ENCODE data around the gene SPR.

SPR gene

DNA sequence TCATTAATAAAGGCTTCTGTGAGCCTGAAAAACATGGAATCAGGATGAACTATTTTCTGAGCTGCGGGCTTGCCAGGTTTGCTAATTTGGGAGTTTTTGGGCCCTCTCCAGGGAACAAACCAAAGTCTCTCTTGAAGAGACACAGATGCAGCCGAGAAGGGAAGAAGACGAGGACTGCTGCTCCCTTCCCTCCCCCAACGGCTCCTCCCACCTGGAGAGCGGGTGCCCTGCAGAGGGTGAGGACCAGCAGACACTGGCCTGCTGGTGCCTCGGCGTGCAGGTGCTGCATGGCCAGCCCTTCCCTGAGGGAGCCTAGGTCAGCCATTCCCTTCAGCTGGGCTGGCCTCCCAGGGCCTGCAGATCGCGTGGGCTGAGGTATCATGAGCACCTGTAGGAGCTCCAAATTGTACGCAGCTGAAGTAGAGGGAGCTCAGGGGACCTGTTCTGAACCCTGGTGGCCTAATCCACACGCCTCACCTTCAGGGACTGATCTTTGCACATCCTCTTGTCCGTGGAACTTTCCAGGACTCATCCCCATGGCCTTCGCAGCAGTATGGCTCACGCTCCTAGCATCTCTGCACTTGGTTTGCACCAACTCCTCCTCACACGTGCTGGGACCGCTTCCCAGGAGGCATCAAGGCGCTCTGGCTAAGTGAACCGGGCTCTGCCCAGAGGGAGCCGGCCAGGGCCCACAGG is 49.6 kb downstream of the SPR start:
- Histone ChIP-seq H3K4me3 (replicated peaks; ENCODE audit: insufficient read depth, low read length) (no peak overlapping the region), H3K27ac (replicated peaks) (no peak overlapping the region), H3K27me3 (ENCODE audit: insufficient read depth, poor library complexity, severe bottlenecking) (no peaks in the 10 kb centered on the region)
- no peak for DNase-seq (ENCODE audit: low read depth in 1 of 2, low spot score in 1 of 2)
- TF ChIP-seq SPI1 (IDR thresholded peaks at IDR 0.05; ENCODE audit: borderline replicate concordance, low read depth) (no peak), POLR2AphosphoS5 (IDR thresholded peaks at IDR 0.05; ENCODE audit: low read depth) (no peak), GABPA (IDR thresholded peaks at IDR 0.05; ENCODE audit: low read depth) (no peak)
- TF ChIP-seq, protein P1, sequence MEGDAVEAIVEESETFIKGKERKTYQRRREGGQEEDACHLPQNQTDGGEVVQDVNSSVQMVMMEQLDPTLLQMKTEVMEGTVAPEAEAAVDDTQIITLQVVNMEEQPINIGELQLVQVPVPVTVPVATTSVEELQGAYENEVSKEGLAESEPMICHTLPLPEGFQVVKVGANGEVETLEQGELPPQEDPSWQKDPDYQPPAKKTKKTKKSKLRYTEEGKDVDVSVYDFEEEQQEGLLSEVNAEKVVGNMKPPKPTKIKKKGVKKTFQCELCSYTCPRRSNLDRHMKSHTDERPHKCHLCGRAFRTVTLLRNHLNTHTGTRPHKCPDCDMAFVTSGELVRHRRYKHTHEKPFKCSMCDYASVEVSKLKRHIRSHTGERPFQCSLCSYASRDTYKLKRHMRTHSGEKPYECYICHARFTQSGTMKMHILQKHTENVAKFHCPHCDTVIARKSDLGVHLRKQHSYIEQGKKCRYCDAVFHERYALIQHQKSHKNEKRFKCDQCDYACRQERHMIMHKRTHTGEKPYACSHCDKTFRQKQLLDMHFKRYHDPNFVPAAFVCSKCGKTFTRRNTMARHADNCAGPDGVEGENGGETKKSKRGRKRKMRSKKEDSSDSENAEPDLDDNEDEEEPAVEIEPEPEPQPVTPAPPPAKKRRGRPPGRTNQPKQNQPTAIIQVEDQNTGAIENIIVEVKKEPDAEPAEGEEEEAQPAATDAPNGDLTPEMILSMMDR (IDR thresholded peaks at IDR 0.05; ENCODE audit: insufficient read depth, low read length), result no peak
- TF ChIP-seq, protein P2, sequence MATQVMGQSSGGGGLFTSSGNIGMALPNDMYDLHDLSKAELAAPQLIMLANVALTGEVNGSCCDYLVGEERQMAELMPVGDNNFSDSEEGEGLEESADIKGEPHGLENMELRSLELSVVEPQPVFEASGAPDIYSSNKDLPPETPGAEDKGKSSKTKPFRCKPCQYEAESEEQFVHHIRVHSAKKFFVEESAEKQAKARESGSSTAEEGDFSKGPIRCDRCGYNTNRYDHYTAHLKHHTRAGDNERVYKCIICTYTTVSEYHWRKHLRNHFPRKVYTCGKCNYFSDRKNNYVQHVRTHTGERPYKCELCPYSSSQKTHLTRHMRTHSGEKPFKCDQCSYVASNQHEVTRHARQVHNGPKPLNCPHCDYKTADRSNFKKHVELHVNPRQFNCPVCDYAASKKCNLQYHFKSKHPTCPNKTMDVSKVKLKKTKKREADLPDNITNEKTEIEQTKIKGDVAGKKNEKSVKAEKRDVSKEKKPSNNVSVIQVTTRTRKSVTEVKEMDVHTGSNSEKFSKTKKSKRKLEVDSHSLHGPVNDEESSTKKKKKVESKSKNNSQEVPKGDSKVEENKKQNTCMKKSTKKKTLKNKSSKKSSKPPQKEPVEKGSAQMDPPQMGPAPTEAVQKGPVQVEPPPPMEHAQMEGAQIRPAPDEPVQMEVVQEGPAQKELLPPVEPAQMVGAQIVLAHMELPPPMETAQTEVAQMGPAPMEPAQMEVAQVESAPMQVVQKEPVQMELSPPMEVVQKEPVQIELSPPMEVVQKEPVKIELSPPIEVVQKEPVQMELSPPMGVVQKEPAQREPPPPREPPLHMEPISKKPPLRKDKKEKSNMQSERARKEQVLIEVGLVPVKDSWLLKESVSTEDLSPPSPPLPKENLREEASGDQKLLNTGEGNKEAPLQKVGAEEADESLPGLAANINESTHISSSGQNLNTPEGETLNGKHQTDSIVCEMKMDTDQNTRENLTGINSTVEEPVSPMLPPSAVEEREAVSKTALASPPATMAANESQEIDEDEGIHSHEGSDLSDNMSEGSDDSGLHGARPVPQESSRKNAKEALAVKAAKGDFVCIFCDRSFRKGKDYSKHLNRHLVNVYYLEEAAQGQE (IDR thresholded peaks at IDR 0.05; ENCODE audit: insufficient replicate concordance, low read depth), result no peak

DNA sequence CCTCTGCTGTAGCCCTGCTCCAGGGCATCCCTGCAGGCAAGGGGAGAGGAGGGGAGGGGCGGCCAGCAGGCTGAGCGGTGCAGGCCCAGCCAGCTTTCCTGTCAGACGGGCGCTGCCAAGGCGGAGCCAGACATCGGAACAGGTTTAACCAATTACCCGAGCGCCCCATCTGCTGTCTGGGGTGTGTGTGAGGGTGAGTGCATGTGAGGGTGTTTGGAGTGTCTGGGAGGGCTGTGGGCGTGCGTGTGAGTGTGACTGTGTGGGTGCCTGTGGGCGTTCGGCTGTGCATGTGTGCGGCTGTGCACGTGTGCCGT is 50.1 kb downstream of the SPR start:
- no peaks in the 10 kb centered on the region for H3K27me3 ChIP-seq (ENCODE audit: insufficient read depth, poor library complexity, severe bottlenecking)
- H3K4me3 ChIP-seq (replicated peaks; ENCODE audit: insufficient read depth, low read length), result no peak overlapping the region
- DNase-seq (ENCODE audit: low read depth in 1 of 2, low spot score in 1 of 2), result no peak
- H3K27ac ChIP-seq (replicated peaks), result no peak overlapping the region
- TF ChIP-seq POLR2AphosphoS5 (IDR thresholded peaks at IDR 0.05; ENCODE audit: low read depth), result no peak
- TF ChIP-seq GABPA (IDR thresholded peaks at IDR 0.05; ENCODE audit: low read depth), result no peak
- TF ChIP-seq, protein P2 (IDR thresholded peaks at IDR 0.05; ENCODE audit: insufficient replicate concordance, low read depth), result no peak
- TF ChIP-seq, protein P1 (IDR thresholded peaks at IDR 0.05; ENCODE audit: insufficient read depth, low read length), result no peak
- no peak for TF ChIP-seq SPI1 (IDR thresholded peaks at IDR 0.05; ENCODE audit: borderline replicate concordance, low read depth)

DNA sequence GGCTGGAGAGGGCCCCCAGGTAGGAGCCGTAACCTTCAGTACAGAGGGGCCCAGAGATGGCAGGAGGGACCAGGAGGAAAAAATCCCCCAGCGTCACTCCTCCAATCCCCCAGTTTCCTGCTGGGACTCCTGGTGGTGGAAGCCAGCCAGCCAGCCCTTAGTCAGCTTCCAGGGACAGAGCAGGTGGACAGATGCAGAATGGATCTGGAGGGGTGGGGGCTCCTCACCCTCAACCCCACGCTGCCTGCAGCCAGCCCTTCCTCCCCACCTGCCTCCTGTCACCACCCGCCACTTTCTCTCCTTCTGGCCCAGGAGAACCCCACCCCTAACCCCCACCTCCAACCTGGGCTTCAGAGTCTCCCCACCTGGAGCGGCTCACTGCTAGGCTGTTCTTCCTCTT is 51.2 kb downstream of the SPR start:
- no peak for DNase-seq (ENCODE audit: low read depth in 1 of 2, low spot score in 1 of 2)
- no peaks in the 10 kb centered on the region for H3K27me3 ChIP-seq (ENCODE audit: insufficient read depth, poor library complexity, severe bottlenecking)
- no peak overlapping the region for H3K4me3 ChIP-seq (replicated peaks; ENCODE audit: insufficient read depth, low read length)
- H3K27ac ChIP-seq (replicated peaks), result no peak overlapping the region
- TF ChIP-seq GABPA (IDR thresholded peaks at IDR 0.05; ENCODE audit: low read depth) (no peak), SPI1 (IDR thresholded peaks at IDR 0.05; ENCODE audit: borderline replicate concordance, low read depth) (no peak)
- TF ChIP-seq, protein P2 (IDR thresholded peaks at IDR 0.05; ENCODE audit: insufficient replicate concordance, low read depth), result no peak
- TF ChIP-seq, protein P1 (IDR thresholded peaks at IDR 0.05; ENCODE audit: insufficient read depth, low read length), result no peak

All from HL-60 (cell line).